ENCODE results near the gene LUC7L2. TPM values are rescaled to one million over a fixed set of nuclear protein-coding genes. Genes with fewer than 3 reads are reported as not detected.

LUC7L2 gene
- total and polyA plus RNA-seq, 4 donors: 16.2 to 38.9 (median 22.9) TPM

GRCh38 chr7:139374246-139374645, 14.6 kb downstream of the LUC7L2 start:
- Histone ChIP-seq H3K27ac (ENCODE audit: low read depth in 1 of 2, low read length in 2 of 2) (no peak overlapping the region), H3K4me1 (ENCODE audit: control insufficient read depth in 4 of 4, insufficient read depth in 4 of 4, low read length in 3 of 4) (peaks cover 0 to 6% (median 4%) of the 10 kb centered on the region in 4 donors), H3K9me3 (ENCODE audit: control insufficient read depth in 4 of 4, low read length in 3 of 4) (no peaks in the 10 kb centered on the region), H3K4me3 (ENCODE audit: low read depth in 1 of 3, low read length in 3 of 3) (no peak overlapping the region), H3K9ac (ENCODE audit: low read depth in 1 of 2, low read length in 2 of 2) (no peak overlapping the region), H3K36me3 (ENCODE audit: control insufficient read depth in 4 of 4, insufficient read depth in 3 of 4, low read depth in 1 of 4, low read length in 3 of 4) (peaks cover 4 to 28% (median 23%) of the 10 kb centered on the region in 4 donors), H3K27me3 (ENCODE audit: control insufficient read depth in 4 of 4, insufficient read depth in 4 of 4, low read length in 3 of 4) (no peaks in the 10 kb centered on the region)
- 96% methylated on average over 6 of the region's 6 CpGs for WGBS
- no peak for DNase-seq (ENCODE audit: low spot score)
- TF ChIP-seq HNF4A (conservative IDR thresholded peaks at IDR 0.05): no peak

- H3K4me3 ChIP-seq (ENCODE audit: low read depth in 1 of 3, low read length in 3 of 3): no peak overlapping the region
- H3K4me1 ChIP-seq (ENCODE audit: control insufficient read depth in 4 of 4, insufficient read depth in 4 of 4, low read length in 3 of 4): no peaks in the 10 kb centered on the region
- H3K27me3 ChIP-seq (ENCODE audit: control insufficient read depth in 4 of 4, insufficient read depth in 4 of 4, low read length in 3 of 4): no peaks in the 10 kb centered on the region
- no peak for TF ChIP-seq TAF1 (conservative IDR thresholded peaks at IDR 0.05)
- TF ChIP-seq EGR1 (IDR thresholded peaks at IDR 0.05; ENCODE audit: low read depth in 2 of 2): no peak
- TF ChIP-seq HNF4G (IDR thresholded peaks at IDR 0.05): no peak
- no peak overlapping the region for H3K27ac ChIP-seq (ENCODE audit: low read depth in 1 of 2, low read length in 2 of 2)
- H3K36me3 ChIP-seq (ENCODE audit: control insufficient read depth in 4 of 4, insufficient read depth in 3 of 4, low read depth in 1 of 4, low read length in 3 of 4): peaks cover 12 to 29% (median 23%) of the 10 kb centered on the region in 4 donors
- no peaks in the 10 kb centered on the region for H3K9me3 ChIP-seq (ENCODE audit: control insufficient read depth in 4 of 4, low read length in 3 of 4)
- WGBS: 90% methylated on average over 6 of the region's 6 CpGs
- no peak for DNase-seq (ENCODE audit: low spot score)
- H3K9ac ChIP-seq (ENCODE audit: low read depth in 1 of 2, low read length in 2 of 2): no peak overlapping the region
These were observed 22.7 kb downstream of the LUC7L2 start for GRCh38 chr7:139382439-139382838.

- H3K9me3 ChIP-seq (ENCODE audit: control insufficient read depth in 4 of 4, low read length in 3 of 4): no peaks in the 10 kb centered on the region
- peaks cover 11 to 32% (median 17%) of the 10 kb centered on the region in 4 donors for H3K36me3 ChIP-seq (ENCODE audit: control insufficient read depth in 4 of 4, insufficient read depth in 3 of 4, low read depth in 1 of 4, low read length in 3 of 4)
- WGBS: 99% methylated on average over 3 of the region's 3 CpGs
- TF ChIP-seq JUND (IDR thresholded peaks at IDR 0.05) (no peak), FOXA2 (IDR thresholded peaks at IDR 0.05) (no peak), GABPA (IDR thresholded peaks at IDR 0.05 in 1 of 2, conservative IDR thresholded peaks at IDR 0.05 in 1 of 2) (no peak), SP1 (IDR thresholded peaks at IDR 0.05) (no peak), REST (IDR thresholded peaks at IDR 0.05) (no peak), TAF1 (conservative IDR thresholded peaks at IDR 0.05) (no peak), ATF3 (IDR thresholded peaks at IDR 0.05) (no peak), YY1 (IDR thresholded peaks at IDR 0.05) (no peak), RXRA (IDR thresholded peaks at IDR 0.05) (no peak), CTCF (IDR thresholded peaks at IDR 0.05; ENCODE audit: low read depth, low read length, missing input control) (no peak), HNF4A (conservative IDR thresholded peaks at IDR 0.05) (no peak), MAX (IDR thresholded peaks at IDR 0.05) (no peak), HNF4G (IDR thresholded peaks at IDR 0.05) (no peak), EGR1 (IDR thresholded peaks at IDR 0.05; ENCODE audit: low read depth in 2 of 2) (no peak), RAD21 (IDR thresholded peaks at IDR 0.05) (no peak), ZBTB33 (IDR thresholded peaks at IDR 0.05) (no peak), FOXA1 (IDR thresholded peaks at IDR 0.05) (no peak), NR2F2 (IDR thresholded peaks at IDR 0.05) (no peak)
- no peak overlapping the region for H3K27ac ChIP-seq (ENCODE audit: low read depth in 1 of 2, low read length in 2 of 2)
- H3K27me3 ChIP-seq (ENCODE audit: control insufficient read depth in 4 of 4, insufficient read depth in 4 of 4, low read length in 3 of 4): no peaks in the 10 kb centered on the region
- no peak overlapping the region for H3K4me3 ChIP-seq (ENCODE audit: low read depth in 1 of 3, low read length in 3 of 3)
- no peak for DNase-seq (ENCODE audit: low spot score)
- H3K4me1 ChIP-seq (ENCODE audit: control insufficient read depth in 4 of 4, insufficient read depth in 4 of 4, low read length in 3 of 4): no peaks in the 10 kb centered on the region
- no peak overlapping the region for H3K9ac ChIP-seq (ENCODE audit: low read depth in 1 of 2, low read length in 2 of 2)
These were observed 24.9 kb downstream of the LUC7L2 start for GRCh38 chr7:139384611-139385010.

Measured in liver (tissue), 9 donors.